A549 (cell line): Measurements from ENCODE around the gene GYG2. TPM values are rescaled to one million over a fixed set of nuclear protein-coding genes. Genes with fewer than 3 reads are reported as not detected.

Experiments used
- ATAC-seq, 2 experiments: fragments of 200-7000 bp in 1 of 2; fragments of >200 bp in 1 of 2; cut with Nextera tagmentation in 1 of 2; cut with Tn5 transposase in 1 of 2; 3 replicates each; pipeline versions ENCODE4 v1.8.0 to v1.9.1; 2018 to 2020; ENCODE audit warnings: mild to moderate bottlenecking in 1 of 2, moderate library complexity in 1 of 2
- CTCF ChIA-PET: fragments of 300-600 bp; sonication (Branson Sonifier 250); formaldehyde crosslinking; extraction: SDS; loops from one replicate; lab custom pipeline; 2021; ENCODE audit warnings: antibody characterized with exemption, inconsistent platforms; lab: Yijun Ruan, JAX
- POLR2A ChIA-PET: fragments of 350-600 bp; formaldehyde crosslinking; extraction: SDS; loops from one replicate; lab custom pipeline; 2021; ENCODE audit warnings: antibody characterized with exemption, inconsistent platforms; lab: Yijun Ruan, JAX
- DNase-seq, 2 experiments: peaks; one replicate each; pipeline versions ENCODE4 v3.0.0 to v3.0.0-alpha.2; 2011 to 2016; ENCODE audit warnings: low read depth in 1 of 2, low spot score in 1 of 2
- FAIRE-seq: peaks from 2 replicates; lab custom pipeline; 2011; peaks lifted over from hg19 to GRCh38; lab: Jason Lieb, UNC
- H3K27ac ChIP-seq, 2 experiments: fragments of >200 bp; sonication (Bioruptor Twin); formaldehyde crosslinking; 3 replicates each; pipeline ENCODE4 v1.5.1; 2016 to 2017
- H3K4me1 ChIP-seq: fragments of >200 bp; sonication (Bioruptor Twin); formaldehyde crosslinking; 3 replicates; pipeline ENCODE4 v1.6.1; 2016
- H3K4me2 ChIP-seq: fragments of >200 bp; sonication (Bioruptor Twin); formaldehyde crosslinking; 3 replicates; pipeline ENCODE4 v1.6.1; 2016
- H3K4me3 ChIP-seq: fragments of >200 bp; sonication (Bioruptor Twin); formaldehyde crosslinking; 3 replicates; pipeline ENCODE4 v1.5.1; 2016
- H3K9me3 ChIP-seq: fragments of >200 bp; sonication (Bioruptor Twin); formaldehyde crosslinking; 3 replicates; pipeline ENCODE4 v1.6.1; 2016
- FOSB ChIP-seq: fragments of 250-450 bp; sonication (Bioruptor Pico); IDR thresholded peaks from 2 replicates; pipeline ENCODE4 v1.5.0; 2020; ENCODE audit warnings: mild to moderate bottlenecking, moderate library complexity
- FOXS1 ChIP-seq: fragments of 250-450 bp; sonication (Bioruptor Pico); IDR thresholded peaks from 2 replicates; pipeline ENCODE4 v1.5.0; 2020; ENCODE audit warnings: mild to moderate bottlenecking, moderate library complexity
- HDAC2 ChIP-seq: fragments of 200-600 bp; sonication (generic); IDR thresholded peaks from 2 replicates; pipeline ENCODE4 v1.6.1; 2016
- HEYL ChIP-seq: fragments of 250-450 bp; sonication (Bioruptor Pico); IDR thresholded peaks from 2 replicates; pipeline ENCODE4 v1.8.0; 2021; ENCODE audit warnings: mild to moderate bottlenecking, moderate library complexity
- HOXA7 ChIP-seq: fragments of 250-450 bp; sonication (Bioruptor Pico); IDR thresholded peaks from 2 replicates; pipeline ENCODE4 v1.5.0; 2020; ENCODE audit warnings: mild to moderate bottlenecking, moderate library complexity
- HOXB13 ChIP-seq: fragments of 250-450 bp; sonication (Bioruptor Pico); IDR thresholded peaks from 2 replicates; pipeline ENCODE4 v1.5.0; 2020; ENCODE audit warnings: low read depth, mild to moderate bottlenecking, moderate library complexity
- HOXB5 ChIP-seq: fragments of 250-450 bp; sonication (Bioruptor Pico); IDR thresholded peaks from 2 replicates; pipeline ENCODE4 v1.5.0; 2020; ENCODE audit warnings: mild to moderate bottlenecking, moderate library complexity
- JUN ChIP-seq, 2 experiments: fragments of >200 bp; sonication (Bioruptor Twin); formaldehyde crosslinking; IDR thresholded peaks; 2 replicates in 1 of 2; 3 replicates in 1 of 2; pipeline ENCODE4 v1.6.1; 2016 to 2017
- KDM1A ChIP-seq: fragments of 200-600 bp; sonication (generic); IDR thresholded peaks from 2 replicates; pipeline ENCODE4 v1.6.1; 2016; ENCODE audit warnings: low read depth, mild to moderate bottlenecking
- KDM5A ChIP-seq: fragments of 200-600 bp; sonication (generic); IDR thresholded peaks from 2 replicates; pipeline ENCODE4 v1.6.1; 2016; ENCODE audit warnings: antibody characterized with exemption, mild to moderate bottlenecking
- MAFK ChIP-seq: fragments of 450-650 bp; IDR thresholded peaks from 2 replicates; pipeline ENCODE4 v1.6.1; 2014; ENCODE audit not compliant: partially characterized antibody
- MAZ ChIP-seq: fragments of 150-350 bp; IDR thresholded peaks from 2 replicates; pipeline ENCODE4 v1.6.1; 2014; ENCODE audit warnings: antibody characterized with exemption, low read depth, low read length, borderline replicate concordance
- NFE2L2 ChIP-seq: fragments of 150-350 bp; conservative IDR thresholded peaks from 2 replicates; pipeline ENCODE4 v1.6.1; 2014; ENCODE audit warnings: low read length
- NR3C1 ChIP-seq: fragments of >200 bp; sonication (Bioruptor Twin); formaldehyde crosslinking; IDR thresholded peaks from 3 replicates; pipeline ENCODE4 v1.6.1; 2017
- PHF8 ChIP-seq: fragments of 200-600 bp; sonication (generic); IDR thresholded peaks from 2 replicates; pipeline ENCODE4 v1.6.1; 2016; ENCODE audit warnings: low read depth, mild to moderate bottlenecking, antibody characterized with exemption, moderate library complexity, borderline replicate concordance
- POLR2A ChIP-seq: IDR thresholded peaks from 2 replicates; pipeline ENCODE4 v1.6.1; 2012; ENCODE audit warnings: mild to moderate bottlenecking, low read length
- RAD21 ChIP-seq, 2 experiments: fragments of >200 bp in 1 of 2; sonication (Bioruptor Twin) in 1 of 2; formaldehyde crosslinking in 1 of 2; IDR thresholded peaks in 1 of 2; conservative IDR thresholded peaks in 1 of 2; 2 replicates in 1 of 2; 3 replicates in 1 of 2; pipeline ENCODE4 v1.6.1; 2012 to 2018; ENCODE audit warnings: inconsistent platforms in 1 of 2
- RARB ChIP-seq: fragments of 250-450 bp; sonication (Bioruptor Pico); IDR thresholded peaks from 2 replicates; pipeline ENCODE4 v1.8.0; 2021; ENCODE audit warnings: mild to moderate bottlenecking, moderate library complexity
- SMC3 ChIP-seq: fragments of >200 bp; sonication (Bioruptor Twin); formaldehyde crosslinking; IDR thresholded peaks from 3 replicates; pipeline ENCODE4 v1.6.1; 2018; ENCODE audit warnings: inconsistent platforms
- SREBF2 ChIP-seq: fragments of 450-650 bp; IDR thresholded peaks from 2 replicates; pipeline ENCODE4 v1.6.1; 2014; ENCODE audit warnings: mild to moderate bottlenecking, moderate library complexity
- TFCP2L1 ChIP-seq: fragments of 250-450 bp; sonication (Bioruptor Pico); IDR thresholded peaks from 2 replicates; pipeline ENCODE4 v1.5.0; 2021; ENCODE audit warnings: mild to moderate bottlenecking
- TP53 ChIP-seq: fragments of 250-450 bp; sonication (Bioruptor Pico); IDR thresholded peaks from 2 replicates; pipeline ENCODE4 v1.5.0; 2021; ENCODE audit warnings: mild to moderate bottlenecking, moderate library complexity
- ZNF302 ChIP-seq: fragments of 250-450 bp; sonication (Bioruptor Pico); IDR thresholded peaks from 2 replicates; pipeline ENCODE4 v1.9.0; 2021; ENCODE audit warnings: inconsistent platforms, mild to moderate bottlenecking, moderate library complexity
- WGBS: methylation state at CpG from one replicate; pipeline ENCODE4 v1.1.6; 2017; ENCODE audit errors: missing lambda C conversion rate; 5-methylcytosine and 5-hydroxymethylcytosine counted together
- polyA plus RNA-seq, 4 experiments: library from polyadenylated mRNA; depleted of rRNA in 3 of 4; stranded (reverse); fragments of >200 nt; fragmentation: RNase III in 1 of 4; extraction: RNeasy Plus Mini Kit Qiagen cat#74134 plus additional on column Dnase treatment in 1 of 4; gene quantifications; 2 replicates in 3 of 4; 3 replicates in 1 of 4; pipeline ENCODE4 v1.2.3, GENCODE V29; 2011 to 2017
- TF ChIP-seq, protein P1 (sequence below): IDR thresholded peaks from 2 replicates; pipeline ENCODE4 v1.6.1; 2012
- TF ChIP-seq, protein P2 (sequence below): fragments of 150-350 bp; IDR thresholded peaks from 2 replicates; pipeline ENCODE4 v1.6.1; 2014; ENCODE audit warnings: low read depth, mild to moderate bottlenecking, low read length
- TF ChIP-seq, protein P3 (sequence below): fragments of 250-450 bp; sonication (Bioruptor Pico); IDR thresholded peaks from 2 replicates; pipeline ENCODE4 v1.5.0; 2021; ENCODE audit warnings: mild to moderate bottlenecking, moderate library complexity, borderline replicate concordance
- TF ChIP-seq, protein P4 (sequence below): fragments of >200 bp; sonication (Bioruptor Twin); formaldehyde crosslinking; IDR thresholded peaks from 2 replicates; pipeline ENCODE4 v1.6.1; 2016
- TF ChIP-seq, protein P5 (sequence below): IDR thresholded peaks from 2 replicates; pipeline ENCODE4 v1.6.1; 2012; ENCODE audit warnings: low read depth, borderline replicate concordance

The GYG2 gene
- polyA plus RNA-seq, 2 of the 4 experiments (the other 2 are of a cell fraction), result 12.7 to 14.3 TPM

DNA sequence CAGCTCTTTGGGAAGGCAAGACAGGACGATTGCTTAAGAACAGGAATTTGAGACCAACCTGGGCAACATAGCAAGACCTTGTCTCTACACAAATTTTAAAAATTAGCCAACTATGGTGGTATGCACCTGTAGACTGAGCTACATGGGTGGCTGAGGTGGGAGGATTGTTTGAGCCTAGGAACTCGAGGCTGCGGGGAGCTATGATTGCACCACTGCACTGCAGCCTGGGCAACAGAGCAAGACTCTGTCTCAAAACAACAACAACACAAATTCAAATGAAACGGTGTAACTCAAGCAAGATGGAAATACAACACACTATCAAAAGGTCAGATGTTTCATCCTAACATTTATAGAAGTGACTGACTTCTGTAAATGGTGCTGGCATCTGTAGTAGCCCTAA, 39.8 kb upstream of the GYG2 start:
- no peak overlapping the region for H3K4me2 ChIP-seq
- ATAC-seq, result no peak
- CTCF ChIA-PET, result no interaction called here
- TF ChIP-seq MAFK (no peak), TFCP2L1 (CRISPR knock-in tag) (no peak), KDM1A (no peak), HDAC2 (no peak), SMC3 (no peak), MAZ (no peak), FOXS1 (CRISPR knock-in tag) (no peak), HOXB13 (no peak), SREBF2 (no peak), TP53 (no peak), NR3C1 (no peak), HEYL (CRISPR knock-in tag) (no peak), HOXB5 (CRISPR knock-in tag) (no peak), ZNF302 (CRISPR knock-in tag) (no peak)
- TF ChIP-seq, protein P1, sequence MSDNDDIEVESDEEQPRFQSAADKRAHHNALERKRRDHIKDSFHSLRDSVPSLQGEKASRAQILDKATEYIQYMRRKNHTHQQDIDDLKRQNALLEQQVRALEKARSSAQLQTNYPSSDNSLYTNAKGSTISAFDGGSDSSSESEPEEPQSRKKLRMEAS, result no peak
- TF ChIP-seq, protein P2, sequence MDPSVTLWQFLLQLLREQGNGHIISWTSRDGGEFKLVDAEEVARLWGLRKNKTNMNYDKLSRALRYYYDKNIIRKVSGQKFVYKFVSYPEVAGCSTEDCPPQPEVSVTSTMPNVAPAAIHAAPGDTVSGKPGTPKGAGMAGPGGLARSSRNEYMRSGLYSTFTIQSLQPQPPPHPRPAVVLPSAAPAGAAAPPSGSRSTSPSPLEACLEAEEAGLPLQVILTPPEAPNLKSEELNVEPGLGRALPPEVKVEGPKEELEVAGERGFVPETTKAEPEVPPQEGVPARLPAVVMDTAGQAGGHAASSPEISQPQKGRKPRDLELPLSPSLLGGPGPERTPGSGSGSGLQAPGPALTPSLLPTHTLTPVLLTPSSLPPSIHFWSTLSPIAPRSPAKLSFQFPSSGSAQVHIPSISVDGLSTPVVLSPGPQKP, result no peak
- TF ChIP-seq, protein P3, sequence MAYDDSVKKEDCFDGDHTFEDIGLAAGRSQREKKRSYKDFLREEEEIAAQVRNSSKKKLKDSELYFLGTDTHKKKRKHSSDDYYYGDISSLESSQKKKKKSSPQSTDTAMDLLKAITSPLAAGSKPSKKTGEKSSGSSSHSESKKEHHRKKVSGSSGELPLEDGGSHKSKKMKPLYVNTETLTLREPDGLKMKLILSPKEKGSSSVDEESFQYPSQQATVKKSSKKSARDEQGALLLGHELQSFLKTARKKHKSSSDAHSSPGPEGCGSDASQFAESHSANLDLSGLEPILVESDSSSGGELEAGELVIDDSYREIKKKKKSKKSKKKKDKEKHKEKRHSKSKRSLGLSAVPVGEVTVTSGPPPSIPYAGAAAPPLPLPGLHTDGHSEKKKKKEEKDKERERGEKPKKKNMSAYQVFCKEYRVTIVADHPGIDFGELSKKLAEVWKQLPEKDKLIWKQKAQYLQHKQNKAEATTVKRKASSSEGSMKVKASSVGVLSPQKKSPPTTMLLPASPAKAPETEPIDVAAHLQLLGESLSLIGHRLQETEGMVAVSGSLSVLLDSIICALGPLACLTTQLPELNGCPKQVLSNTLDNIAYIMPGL (CRISPR knock-in tag), result no peak
- TF ChIP-seq, all 56 proteins: peak for 0
- 69% methylated on average over 4 of the region's 4 CpGs for WGBS
- Histone ChIP-seq H3K4me3 (no peak overlapping the region), H3K4me1 (no peaks in the 10 kb centered on the region), H3K9me3 (no peaks in the 10 kb centered on the region), H3K27ac (no peak overlapping the region)
- POLR2A ChIA-PET, result no interaction called here
- no peak for DNase-seq
- FAIRE-seq, result no peak

DNA sequence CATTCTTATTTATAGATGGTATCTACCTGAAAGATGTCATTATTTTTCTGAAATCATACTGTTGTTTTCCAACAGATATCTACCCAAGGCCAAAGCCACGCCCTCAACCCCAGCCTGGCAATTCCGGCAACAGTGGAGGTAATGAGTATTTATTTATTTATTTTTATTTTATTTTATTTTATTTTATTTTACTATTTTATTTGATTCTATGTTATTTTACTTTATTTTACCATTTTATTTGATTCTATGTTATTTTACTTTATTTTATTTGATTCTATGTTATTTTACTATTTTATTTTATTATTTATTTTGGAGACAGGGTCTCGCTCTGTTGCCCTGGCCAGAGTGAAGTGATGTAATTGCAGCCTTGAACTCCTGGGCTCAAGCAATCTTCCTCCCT, 39.2 kb upstream of the GYG2 start:
- FAIRE-seq (no peak), DNase-seq (no peak), ATAC-seq (no peak)
- Histone ChIP-seq H3K4me2 (no peak overlapping the region), H3K9me3 (no peaks in the 10 kb centered on the region), H3K4me3 (no peak overlapping the region), H3K27ac (no peak overlapping the region), H3K4me1 (no peaks in the 10 kb centered on the region)
- CTCF ChIA-PET, result no interaction called here
- 82% methylated on average over 3 of the region's 3 CpGs for WGBS
- TF ChIP-seq, protein P2, result no peak
- no peak for TF ChIP-seq RARB (CRISPR knock-in tag)
- TF ChIP-seq MAFK, result no peak
- no peak for TF ChIP-seq FOXS1 (CRISPR knock-in tag)
- no peak for TF ChIP-seq FOSB
- no peak for TF ChIP-seq HOXA7 (CRISPR knock-in tag)
- TF ChIP-seq RAD21 (conservative IDR thresholded peaks at IDR 0.05 in 1 of 2, IDR thresholded peaks at IDR 0.05 in 1 of 2), result no peak
- no peak for TF ChIP-seq POLR2A
- no peak for TF ChIP-seq SMC3
- TF ChIP-seq KDM5A, result no peak
- no peak for TF ChIP-seq PHF8
- TF ChIP-seq, protein P1, result no peak
- TF ChIP-seq HOXB13, result no peak
- TF ChIP-seq, protein P4, sequence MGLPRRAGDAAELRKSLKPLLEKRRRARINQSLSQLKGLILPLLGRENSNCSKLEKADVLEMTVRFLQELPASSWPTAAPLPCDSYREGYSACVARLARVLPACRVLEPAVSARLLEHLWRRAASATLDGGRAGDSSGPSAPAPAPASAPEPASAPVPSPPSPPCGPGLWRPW, result no peak
- TF ChIP-seq NFE2L2, result no peak
- TF ChIP-seq, protein P5, sequence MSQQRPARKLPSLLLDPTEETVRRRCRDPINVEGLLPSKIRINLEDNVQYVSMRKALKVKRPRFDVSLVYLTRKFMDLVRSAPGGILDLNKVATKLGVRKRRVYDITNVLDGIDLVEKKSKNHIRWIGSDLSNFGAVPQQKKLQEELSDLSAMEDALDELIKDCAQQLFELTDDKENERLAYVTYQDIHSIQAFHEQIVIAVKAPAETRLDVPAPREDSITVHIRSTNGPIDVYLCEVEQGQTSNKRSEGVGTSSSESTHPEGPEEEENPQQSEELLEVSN, result no peak
- no peak for TF ChIP-seq JUN (IDR thresholded peaks at IDR 0.05)
- TF ChIP-seq HEYL (CRISPR knock-in tag), result no peak
- no peak for TF ChIP-seq KDM1A
- POLR2A ChIA-PET, result no interaction called here
